K562 (cell line): ENCODE data around the gene CDC45. TPM values are rescaled to one million over a fixed set of nuclear protein-coding genes. Genes with fewer than 3 reads are reported as not detected.

ENCODE experiments used
- ATAC-seq: fragments of 200-7000 bp; cut with Tn5 transposase; 3 replicates; pipeline ENCODE4 v1.9.1; 2020; ENCODE audit warnings: moderate library complexity
- BruUV-seq: library from RNA; stranded (reverse); fragments of 400-500 nt; replicated peaks from 2 replicates; lab custom pipeline; 2021; lab: Mats Ljungman, UMichigan
- CTCF ChIA-PET: fragments of 300-600 bp; formaldehyde crosslinking; extraction: SDS; loops from one replicate; lab custom pipeline; 2021; ENCODE audit warnings: low intra/inter-chr PET ratio; lab: Yijun Ruan, JAX
- POLR2A ChIA-PET: fragments of 300-600, 350-650 bp; sonication (Branson Sonifier 250); formaldehyde crosslinking; extraction: SDS; loops from one replicate; lab custom pipeline; 2021; ENCODE audit warnings: antibody characterized with exemption, inconsistent platforms; lab: Yijun Ruan, JAX
- DNase-seq, 4 experiments: peaks; one replicate each; pipeline versions ENCODE4 v3.0.0 to v3.0.0-alpha.2; 2011 to 2018; ENCODE audit warnings: low spot score in 3 of 4, mixed read lengths in 3 of 4; ENCODE audit errors: extremely low read depth in 1 of 4
- FAIRE-seq: peaks from 2 replicates; lab custom pipeline; 2011; peaks lifted over from hg19 to GRCh38; lab: Jason Lieb, UNC
- H2AFZ ChIP-seq: 2 replicates; pipeline ENCODE4 v1.6.0; 2011; ENCODE audit warnings: low read depth, low read length, control low read depth, inconsistent platforms
- H3K27ac ChIP-seq: fragments of 200-600 bp; 3 replicates; pipeline ENCODE4 v1.8.0; 2011; ENCODE audit warnings: low read depth, mild to moderate bottlenecking, control low read depth, inconsistent platforms, low read length, moderate library complexity, mixed read lengths; ENCODE audit errors: extremely low read depth
- H3K27me3 ChIP-seq, 2 experiments: fragments of 300-600 bp in 1 of 2; 2 replicates in 1 of 2; 3 replicates in 1 of 2; pipeline versions ENCODE4 v1.6.0 to v1.8.0; 2011; ENCODE audit warnings: inconsistent platforms in 2 of 2, low read length in 2 of 2, mild to moderate bottlenecking in 1 of 2, mixed read lengths in 1 of 2, moderate library complexity in 1 of 2; ENCODE audit not compliant: control insufficient read depth in 2 of 2, insufficient read depth in 2 of 2
- H3K36me3 ChIP-seq: fragments of 300-600 bp; 3 replicates; pipeline ENCODE4 v1.8.0; 2011; ENCODE audit warnings: mild to moderate bottlenecking, low read length, inconsistent platforms; ENCODE audit not compliant: control insufficient read depth, insufficient read depth
- H3K4me1 ChIP-seq, 2 experiments: fragments of 200-600 bp in 1 of 2; replicated peaks in 1 of 2; 2 replicates in 1 of 2; 3 replicates in 1 of 2; pipeline versions ENCODE4 v1.5.1 to v1.8.0; 2011; ENCODE audit warnings: inconsistent platforms in 2 of 2, low read length in 2 of 2, mild to moderate bottlenecking in 1 of 2, mixed read lengths in 1 of 2, moderate library complexity in 1 of 2; ENCODE audit not compliant: control insufficient read depth in 2 of 2, insufficient read depth in 2 of 2
- H3K4me2 ChIP-seq: 2 replicates; pipeline ENCODE4 v1.6.1; 2011; ENCODE audit warnings: low read length, control low read depth, inconsistent platforms, mixed read lengths; ENCODE audit not compliant: insufficient read depth
- H3K4me3 ChIP-seq: fragments of 200-600 bp; sonication (generic), shearing (Covaris generic); 2 replicates; pipeline ENCODE4 v1.5.1; 2016; ENCODE audit warnings: control low read depth, inconsistent platforms
- H3K79me2 ChIP-seq: fragments of 200-600 bp; 3 replicates; pipeline ENCODE4 v1.8.0; 2011; ENCODE audit warnings: low read length, inconsistent platforms; ENCODE audit not compliant: control insufficient read depth, insufficient read depth
- H3K9ac ChIP-seq, 2 experiments: 2 replicates each; pipeline versions ENCODE4 v1.6.0 to v1.6.1; 2011; ENCODE audit warnings: low read depth in 2 of 2, low read length in 2 of 2, control low read depth in 1 of 2, inconsistent platforms in 1 of 2, mild to moderate bottlenecking in 1 of 2, mixed read lengths in 1 of 2; ENCODE audit not compliant: insufficient read depth in 1 of 2
- H3K9me1 ChIP-seq: one replicate; pipeline ENCODE4 v1.6.0; 2011; ENCODE audit warnings: inconsistent platforms, mild to moderate bottlenecking, low read length, moderate library complexity; ENCODE audit not compliant: control insufficient read depth, insufficient read depth
- H3K9me3 ChIP-seq: replicated peaks from 2 replicates; pipeline ENCODE4 v1.5.1; 2011; ENCODE audit warnings: low read depth, low read length, inconsistent platforms; ENCODE audit not compliant: control insufficient read depth, insufficient read depth
- H4K20me1 ChIP-seq: replicated peaks from 2 replicates; pipeline ENCODE4 v1.6.1; 2011; ENCODE audit warnings: low read length, inconsistent platforms, mixed read lengths; ENCODE audit not compliant: control insufficient read depth, insufficient read depth
- CBX2 ChIP-seq: fragments of 200-600 bp; sonication (generic); IDR thresholded peaks from one replicate; pipeline ENCODE4 v1.6.1; 2012; ENCODE audit warnings: mild to moderate bottlenecking, low read length, inconsistent platforms; ENCODE audit not compliant: insufficient read depth, poor library complexity, severe bottlenecking
- CEBPG ChIP-seq, 3 experiments: fragments of 200-800 bp in 1 of 3; sonication (Bioruptor generic) in 1 of 3; sonication (generic) in 1 of 3; formaldehyde crosslinking in 1 of 3; IDR thresholded peaks in 2 of 3; conservative IDR thresholded peaks in 1 of 3; 2 replicates each; pipeline versions ENCODE4 v1.6.1 to v1.8.0; 2016 to 2022; ENCODE audit warnings: missing compliant biosample characterization in 2 of 3, missing genetic modification characterization in 2 of 3, mild to moderate bottlenecking in 1 of 3, missing genetic modification reagents in 1 of 3
- GABPB1 ChIP-seq: sonication (generic); formaldehyde crosslinking; IDR thresholded peaks from 2 replicates; pipeline ENCODE4 v1.8.0; 2022; ENCODE audit warnings: mild to moderate bottlenecking, missing genetic modification reagents
- GATAD2B ChIP-seq: fragments of 450-650 bp; IDR thresholded peaks from 2 replicates; pipeline ENCODE4 v1.6.1; 2017; ENCODE audit warnings: mild to moderate bottlenecking, borderline replicate concordance
- POLR3G ChIP-seq: IDR thresholded peaks from 2 replicates; pipeline ENCODE4 v1.6.1; 2011; ENCODE audit not compliant: insufficient read length, insufficient replicate concordance; ENCODE audit errors: extremely low read depth
- SMC3 ChIP-seq: conservative IDR thresholded peaks from 2 replicates; pipeline ENCODE4 v1.6.1; 2011; ENCODE audit warnings: low read depth, low read length, improper control_type of control experiment; ENCODE audit not compliant: insufficient read depth
- ZC3H4 ChIP-seq: sonication (generic); formaldehyde crosslinking; IDR thresholded peaks from 2 replicates; pipeline ENCODE4 v1.9.0; 2021; ENCODE audit warnings: missing genetic modification reagents, borderline replicate concordance
- ZC3H8 ChIP-seq: fragments of 450-650 bp; IDR thresholded peaks from 2 replicates; pipeline ENCODE4 v1.6.1; 2017
- ZNF589 ChIP-seq: fragments of 200-800 bp; sonication (Bioruptor generic); IDR thresholded peaks from 2 replicates; pipeline ENCODE4 v1.6.1; 2016; ENCODE audit warnings: low read depth, missing genetic modification characterization, missing compliant biosample characterization
- ZNF778 ChIP-seq: fragments of 450-650 bp; formaldehyde crosslinking; IDR thresholded peaks from 2 replicates; pipeline ENCODE4 v1.4.0; 2020; ENCODE audit warnings: mild to moderate bottlenecking, moderate library complexity
- WGBS: fragments of 100-300 bp; shearing (Covaris generic); methylation state at CpG from one replicate; pipeline ENCODE4 v1.1.6; 2016; ENCODE audit warnings: low coverage, mixed read lengths; ENCODE audit not compliant: insufficient coverage; ENCODE audit errors: missing lambda C conversion rate; 5-methylcytosine and 5-hydroxymethylcytosine counted together
- in situ Hi-C: fragments of 300-500 bp; cut with MboI; formaldehyde crosslinking; loops from 4 replicates; pipeline ENCODE4 v1.15.0; 2018; ENCODE audit warnings: inconsistent platforms, mixed read lengths
- intact Hi-C: fragments of 100-400 bp; cut with micrococcal nuclease; formaldehyde crosslinking; loops from 2 replicates; pipeline ENCODE4 v1.14.2; 2022
- polyA plus RNA-seq, 8 experiments: library from polyadenylated mRNA; depleted of rRNA in 4 of 8; stranded (reverse) in 5 of 8; unstranded in 3 of 8; fragments of >200 nt; fragmentation: Nextera tagmentation in 2 of 8; fragmentation: Illumina TruSeq in 1 of 8; extraction: Ambion mirVana in 2 of 8; extraction: Trizol in 1 of 8; gene quantifications; 2 replicates each; pipeline versions ENCODE4 v1.2.1 to v1.2.3, GENCODE V29; 2011 to 2014; ENCODE audit warnings: inconsistent platforms in 1 of 8, missing spikeins in 1 of 8
- total RNA-seq, 7 experiments: library from RNA; depleted of rRNA in 6 of 7; stranded (reverse); fragments of >200 nt in 6 of 7; fragmentation: Illumina TruSeq in 2 of 7; extraction: Trizol in 2 of 7; gene quantifications; 2 replicates each; pipeline versions ENCODE4 v1.2.1 to v1.2.3, GENCODE V29; 2011 to 2021; ENCODE audit warnings: low replicate concordance in 1 of 7
- TF ChIP-seq, protein P1 (sequence below): sonication (generic); formaldehyde crosslinking; IDR thresholded peaks from 2 replicates; pipeline ENCODE4 v1.9.0; 2022; ENCODE audit warnings: mild to moderate bottlenecking, missing genetic modification reagents
- TF ChIP-seq, protein P2 (sequence below): fragments of 450-650 bp; conservative IDR thresholded peaks from 2 replicates; pipeline ENCODE4 v1.6.1; 2016; ENCODE audit warnings: missing genetic modification characterization, low read depth, mild to moderate bottlenecking, control low read depth, missing compliant biosample characterization

The CDC45 gene
- total and polyA plus RNA-seq, 9 of the 15 experiments (the other 6 are each of a cell fraction or from before 2014, with no cell fraction given) = 251 to 580 (median 410) TPM

DNA sequence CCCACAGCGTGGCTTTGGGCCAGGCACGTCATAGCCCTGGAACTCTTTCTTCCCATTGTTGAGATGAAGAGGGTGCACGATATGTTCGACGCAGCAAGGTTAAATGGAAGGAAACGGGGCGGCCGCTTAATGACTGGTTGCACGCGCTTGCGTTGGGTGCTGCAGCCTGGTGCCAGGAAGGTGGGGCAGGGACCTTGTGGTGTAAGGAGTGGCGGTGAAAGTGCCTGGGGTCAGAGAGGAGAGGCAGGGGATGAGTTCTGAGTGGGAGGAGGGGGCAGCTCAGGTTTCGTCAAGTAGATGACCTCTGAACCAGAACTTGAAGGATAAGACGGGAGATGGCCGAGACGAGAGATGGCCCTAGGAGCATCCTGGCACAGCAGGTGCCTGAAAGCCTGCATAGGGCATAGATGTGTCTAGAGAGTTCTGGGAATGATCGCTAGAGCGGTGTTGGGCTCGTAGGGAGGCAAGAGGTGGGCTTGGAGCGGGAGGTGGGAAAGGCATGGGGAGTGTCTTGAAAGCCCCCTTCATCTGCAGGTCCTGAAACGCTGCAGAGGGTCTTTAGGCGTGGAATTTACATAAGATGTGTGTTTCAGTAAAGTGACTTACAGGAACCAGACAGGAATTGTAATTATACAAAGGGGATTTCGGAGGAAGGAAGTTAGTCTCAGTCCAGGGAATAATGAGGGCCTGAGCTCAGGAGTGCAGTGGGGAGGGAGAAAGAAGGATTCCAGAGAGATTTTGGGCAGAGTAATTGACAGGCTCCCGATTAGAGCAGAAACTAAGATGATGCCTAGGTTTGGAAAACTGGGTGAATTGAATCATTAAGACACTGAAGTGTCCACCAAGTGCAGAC, 87.7 kb downstream of the CDC45 start (continued):
- no peak for TF ChIP-seq CBX2
- no peak for TF ChIP-seq ZC3H8
- TF ChIP-seq ZNF589 (CRISPR knock-in tag) = 0 out of 2 replicates have a peak, but pooled peaks have one; percentile 35

DNA sequence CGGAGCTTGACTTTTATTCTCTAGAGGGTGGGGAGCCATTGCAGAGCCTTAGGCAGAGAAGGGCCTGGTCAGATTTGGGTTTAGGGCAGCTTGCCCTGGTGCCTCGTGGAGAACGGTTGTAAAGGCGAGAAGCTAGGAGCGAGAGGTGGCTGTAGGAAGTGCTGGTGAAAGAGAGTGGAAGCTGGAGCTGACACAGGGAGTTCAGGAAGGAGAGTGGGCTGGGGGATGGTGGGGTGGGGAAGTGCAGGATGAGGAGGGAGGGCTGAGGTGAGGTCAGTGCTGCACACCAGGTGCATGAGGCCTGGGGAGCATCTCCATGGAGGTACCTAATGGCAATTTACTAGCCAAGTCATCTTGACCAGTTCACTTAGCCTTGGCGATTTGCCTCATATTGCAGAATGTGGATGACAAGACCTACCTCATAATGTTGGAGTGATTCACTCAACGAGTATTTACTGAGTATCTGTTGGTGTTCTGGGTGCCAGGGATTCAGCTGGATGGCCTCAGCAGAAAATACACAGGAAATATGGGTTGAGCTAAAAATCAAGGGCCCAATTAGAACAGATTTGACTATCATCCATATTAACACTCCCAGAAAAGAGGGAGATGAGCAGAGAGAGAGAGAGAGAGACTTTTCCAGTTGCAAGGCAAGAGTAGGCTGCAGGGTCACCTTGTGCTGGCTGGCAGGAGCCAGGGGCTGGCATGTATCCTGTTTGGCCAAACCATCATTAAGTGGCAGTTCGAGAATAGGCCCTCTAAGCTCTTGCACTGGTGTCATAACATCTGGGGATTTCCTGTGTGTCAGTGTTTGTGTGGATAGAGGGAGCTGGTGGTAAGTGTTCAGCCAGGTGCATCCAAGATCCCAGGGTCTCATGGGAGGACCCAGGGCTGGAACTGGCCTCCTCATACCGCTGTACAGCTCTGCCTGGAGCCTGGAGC, 88.9 kb downstream of the CDC45 start:
- DNase-seq (peak in 2 of 4 experiments; percentile 25 to 33), ATAC-seq (no peak), FAIRE-seq (no peak)
- CTCF ChIA-PET = interaction anchor here (0.6 kb wide), 1 partner anchor 610 kb away, joined by 3 read pairs; no protein-coding TSS in a partner anchor
- H2AFZ ChIP-seq = no peak overlapping the region
- peaks cover 0 to 8% of the 10 kb centered on the region in 2 experiments; a peak in 2 of 5 replicates for H3K4me1 ChIP-seq
- no peaks in the 10 kb centered on the region for H3K36me3 ChIP-seq
- intact Hi-C loops = no loop called here
- no peak overlapping the region for H3K9ac ChIP-seq
- H3K27ac ChIP-seq = no peak overlapping the region
- H3K4me2 ChIP-seq = no peak overlapping the region
- H3K27me3 ChIP-seq = peaks cover 68 to 69% of the 10 kb centered on the region in 2 experiments
- 0 out of 2 replicates have a peak, but pooled peaks cover 3% of the 10 kb centered on the region for H3K9me3 ChIP-seq
- peaks cover 13% of the 10 kb centered on the region; the same call in 1 of the 2 replicates for H4K20me1 ChIP-seq
- under 1% methylated on average over 9 of the region's 9 CpGs for WGBS
- no peak overlapping the region for H3K4me3 ChIP-seq
- POLR2A ChIA-PET = interaction anchor here (0.5 to 5.2 kb wide), 16 partner anchors 8 to 396 kb away, joined by 3 to 39 read pairs (median 4); no protein-coding TSS in a partner anchor
- BruUV-seq = no TSS peak
- no peaks in the 10 kb centered on the region for H3K79me2 ChIP-seq
- in situ Hi-C loops = loop anchor here (25.0 kb wide), 1 partner anchor 1569 kb away; no protein-coding TSS in a partner anchor
- H3K9me1 ChIP-seq = peaks cover 7% of the 10 kb centered on the region
- TF ChIP-seq, protein P1, sequence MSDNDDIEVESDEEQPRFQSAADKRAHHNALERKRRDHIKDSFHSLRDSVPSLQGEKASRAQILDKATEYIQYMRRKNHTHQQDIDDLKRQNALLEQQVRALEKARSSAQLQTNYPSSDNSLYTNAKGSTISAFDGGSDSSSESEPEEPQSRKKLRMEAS (CRISPR knock-in tag) = 0 out of 2 replicates have a peak, but pooled peaks have one; percentile 17
- TF ChIP-seq, protein P2, sequence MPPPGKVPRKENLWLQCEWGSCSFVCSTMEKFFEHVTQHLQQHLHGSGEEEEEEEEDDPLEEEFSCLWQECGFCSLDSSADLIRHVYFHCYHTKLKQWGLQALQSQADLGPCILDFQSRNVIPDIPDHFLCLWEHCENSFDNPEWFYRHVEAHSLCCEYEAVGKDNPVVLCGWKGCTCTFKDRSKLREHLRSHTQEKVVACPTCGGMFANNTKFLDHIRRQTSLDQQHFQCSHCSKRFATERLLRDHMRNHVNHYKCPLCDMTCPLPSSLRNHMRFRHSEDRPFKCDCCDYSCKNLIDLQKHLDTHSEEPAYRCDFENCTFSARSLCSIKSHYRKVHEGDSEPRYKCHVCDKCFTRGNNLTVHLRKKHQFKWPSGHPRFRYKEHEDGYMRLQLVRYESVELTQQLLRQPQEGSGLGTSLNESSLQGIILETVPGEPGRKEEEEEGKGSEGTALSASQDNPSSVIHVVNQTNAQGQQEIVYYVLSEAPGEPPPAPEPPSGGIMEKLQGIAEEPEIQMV = no peak
- TF ChIP-seq ZC3H4 (CRISPR knock-in tag) (no peak), ZNF778 (CRISPR knock-in tag) (no peak), CEBPG (CRISPR knock-in tag; IDR thresholded peaks at IDR 0.05) (0 out of 2 replicates have a peak, but pooled peaks have one; percentile 5), CEBPG (tag; conservative IDR thresholded peaks at IDR 0.05 in 1 of 2, IDR thresholded peaks at IDR 0.05 in 1 of 2) (no peak), GATAD2B (no peak), POLR3G (no peak), SMC3 (no peak), GABPB1 (CRISPR knock-in tag) (no peak)
